ENCODE results near the gene SMIM45.

SMIM45 gene

GRCh38 chr22:41951898-41952474, at the start of gene SMIM45:
Gene SMIM45 (plus strand): TSS chr22:41952150.
- DNase-seq (ENCODE audit: low read depth, low spot score): peak; percentile 44

DNA sequence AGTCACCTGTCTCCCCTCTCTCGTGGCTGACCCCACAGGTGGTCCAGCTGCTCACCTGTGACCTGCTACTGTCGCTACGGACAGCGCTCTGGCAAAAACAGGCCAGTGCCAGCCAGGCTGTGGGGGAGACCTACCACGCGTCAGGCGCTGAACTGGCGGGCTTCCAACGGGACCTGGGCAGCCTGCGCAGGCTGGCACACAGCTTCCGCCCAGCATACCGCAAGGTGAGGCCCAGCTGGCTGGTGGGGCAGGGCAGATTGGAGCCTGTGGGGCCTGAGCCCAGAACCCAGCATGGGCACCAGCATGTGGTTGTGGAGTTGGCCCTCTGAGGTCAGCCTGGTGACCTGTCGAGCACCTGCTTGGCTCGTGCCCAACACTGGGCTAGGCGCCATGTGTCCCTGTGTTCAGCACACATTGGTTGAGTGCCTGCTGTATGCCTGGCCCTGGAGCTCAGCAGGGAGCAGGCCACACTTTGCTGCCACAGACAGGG, 49.0 kb upstream of the SMIM45 start:
- DNase-seq (ENCODE audit: low read depth, low spot score): no peak

GRCh38 chr22:41904450-41905410, 47.2 kb upstream of the SMIM45 start:
- DNase-seq (ENCODE audit: low read depth, low spot score): no peak

GRCh38 chr22:41905411-41906202, 46.3 kb upstream of the SMIM45 start:
- no peak for DNase-seq (ENCODE audit: low read depth, low spot score)

DNA sequence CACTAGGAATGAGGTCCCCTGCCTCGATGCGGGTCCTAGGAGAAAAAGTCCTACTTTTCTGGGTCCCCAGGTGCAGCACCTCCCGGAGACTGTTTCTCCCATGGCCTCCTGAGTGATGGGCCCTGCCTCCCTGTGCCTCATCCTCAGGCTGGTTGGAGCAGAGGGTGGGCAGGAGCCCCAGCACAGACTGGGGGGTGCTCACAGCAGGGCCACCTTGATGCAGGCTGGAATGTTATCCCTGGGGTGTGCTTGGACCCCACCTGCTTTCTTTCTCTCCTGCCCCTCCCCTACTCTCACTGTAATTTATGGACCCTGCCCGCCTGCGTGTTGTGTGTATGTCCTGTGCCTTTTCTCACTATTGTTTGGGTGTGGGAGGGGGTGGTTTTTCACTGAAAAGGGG, 45.1 kb upstream of the SMIM45 start:
- DNase-seq (ENCODE audit: low read depth, low spot score): no peak

DNA sequence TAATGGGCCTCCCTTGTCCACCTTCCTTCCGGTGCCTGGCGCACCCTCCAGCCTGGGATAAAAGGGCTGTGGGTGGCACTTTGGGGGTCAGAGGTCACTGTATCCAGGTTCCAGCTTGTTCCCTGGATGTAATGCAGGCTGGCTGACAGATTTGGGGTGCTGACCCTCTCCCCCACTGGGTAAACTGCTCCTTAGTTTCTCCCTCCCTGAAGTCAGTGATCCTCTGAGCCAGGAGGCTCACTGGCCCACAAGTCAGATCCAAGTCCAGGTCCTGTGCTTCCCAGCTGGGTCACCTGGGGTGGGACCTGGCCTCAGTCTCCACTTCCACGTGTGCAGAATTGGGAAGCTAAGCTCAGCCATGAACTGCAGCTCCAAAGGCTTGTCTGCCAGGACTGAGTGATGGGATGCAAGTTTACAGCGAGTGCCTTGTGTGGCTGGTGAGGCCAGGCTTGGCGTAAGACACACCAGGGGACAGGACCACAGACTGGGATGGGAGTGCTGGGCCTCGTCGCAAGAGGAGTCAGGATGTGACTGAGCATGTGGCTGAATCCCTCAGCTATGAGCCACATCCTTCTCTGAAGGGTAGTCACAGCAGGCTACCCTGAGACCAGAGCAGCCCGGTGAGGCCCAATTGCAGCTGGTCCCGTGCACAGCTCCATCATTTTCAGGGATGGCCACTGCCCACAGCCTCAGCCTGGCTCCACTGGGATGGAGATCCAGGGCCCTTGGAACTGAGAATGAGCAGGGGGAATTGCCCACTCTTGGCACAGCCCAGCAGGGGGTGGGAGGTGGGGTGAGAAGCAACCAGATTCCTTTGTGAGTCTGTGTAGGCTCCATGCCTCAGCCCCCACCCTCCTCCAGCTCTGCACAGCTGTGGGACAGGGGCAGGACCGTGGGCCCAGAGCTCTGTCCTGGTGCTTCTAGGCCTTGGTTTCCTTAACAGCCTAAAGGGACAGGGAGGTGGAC, 44.2 kb upstream of the SMIM45 start:
- no peak for DNase-seq (ENCODE audit: low read depth, low spot score)

DNA sequence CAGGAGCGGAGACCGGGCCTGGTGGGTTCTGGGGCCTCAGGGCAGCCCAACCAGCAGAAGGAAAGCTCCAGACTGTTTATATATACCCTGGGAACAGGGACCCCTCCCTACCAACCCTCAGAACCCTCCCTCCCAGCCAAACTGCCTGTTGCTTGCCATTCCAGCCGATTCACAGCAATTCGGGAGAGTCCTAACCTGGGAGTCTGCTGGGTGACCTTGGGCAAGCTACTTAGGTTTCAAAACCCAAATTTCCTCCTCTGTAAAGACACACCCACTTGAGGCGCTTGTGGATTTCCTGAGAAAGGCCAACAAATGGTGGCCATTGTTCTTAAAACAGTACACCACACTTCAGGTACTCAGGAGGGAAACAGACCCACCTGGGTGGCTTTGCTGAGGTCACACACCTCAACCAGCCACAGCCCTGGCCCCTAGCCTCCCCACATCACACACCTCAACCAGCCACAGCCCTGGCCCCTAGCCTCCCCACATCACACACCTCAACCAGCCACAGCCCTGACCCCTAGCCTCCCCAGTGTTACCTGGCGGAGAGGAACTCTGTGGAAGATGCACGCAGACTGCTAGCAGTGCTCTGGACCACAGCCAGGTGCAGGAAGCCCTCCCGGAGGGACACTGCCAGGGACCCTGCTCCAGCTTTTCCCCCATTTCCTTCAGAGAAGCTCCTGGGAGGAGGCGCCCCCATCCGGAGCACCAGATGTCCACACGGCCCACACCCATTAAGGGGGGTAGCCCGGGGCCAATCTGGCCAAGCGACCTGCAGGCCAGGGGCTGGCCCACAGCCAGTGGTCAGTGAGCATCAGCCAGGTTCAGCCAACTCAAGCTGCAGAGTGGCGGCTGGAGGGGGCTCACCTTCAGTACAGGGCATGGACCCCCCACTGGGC, 43.3 kb upstream of the SMIM45 start:
- no peak for DNase-seq (ENCODE audit: low read depth, low spot score)

DNA sequence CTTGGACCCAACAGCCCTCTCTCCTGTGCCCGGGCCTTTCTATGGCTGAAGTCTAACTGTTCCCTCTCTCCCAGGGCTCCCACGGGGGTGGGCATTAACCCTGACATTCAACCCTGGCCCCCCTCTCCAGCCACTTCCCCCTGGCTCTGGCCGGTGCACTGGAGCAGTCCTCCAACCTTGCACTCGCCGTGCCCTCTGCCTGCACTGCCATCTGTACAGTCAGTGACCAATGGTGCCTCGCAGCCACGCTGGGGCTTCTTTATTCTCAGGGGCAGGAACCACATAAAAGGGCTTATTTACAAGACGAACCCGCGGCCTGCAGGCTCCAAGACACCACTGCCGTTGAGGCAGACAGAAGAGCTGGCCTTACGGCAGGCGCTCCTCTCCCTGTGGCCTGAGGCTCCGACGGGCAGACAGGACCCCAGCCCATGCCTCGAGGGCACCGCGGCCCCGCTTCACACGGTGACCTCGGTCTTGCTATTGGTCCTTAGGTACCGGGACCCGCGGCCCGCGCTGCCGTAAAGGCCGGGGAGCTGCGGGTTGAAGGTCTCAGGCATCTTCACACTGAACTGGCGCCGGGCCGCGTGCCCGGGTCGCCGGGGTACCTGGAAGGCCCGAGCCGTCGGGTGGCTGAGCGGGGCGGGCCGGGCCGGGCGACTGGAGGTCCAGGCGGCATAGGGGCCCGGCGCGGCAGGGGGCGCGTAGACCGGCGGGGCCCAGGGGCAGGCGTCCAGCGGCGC, 42.5 kb upstream of the SMIM45 start:
- DNase-seq (ENCODE audit: low read depth, low spot score): peak; percentile 32

GRCh38 chr22:41910050-41911000, 41.6 kb upstream of the SMIM45 start:
- DNase-seq (ENCODE audit: low read depth, low spot score): peak; percentile 71

DNA sequence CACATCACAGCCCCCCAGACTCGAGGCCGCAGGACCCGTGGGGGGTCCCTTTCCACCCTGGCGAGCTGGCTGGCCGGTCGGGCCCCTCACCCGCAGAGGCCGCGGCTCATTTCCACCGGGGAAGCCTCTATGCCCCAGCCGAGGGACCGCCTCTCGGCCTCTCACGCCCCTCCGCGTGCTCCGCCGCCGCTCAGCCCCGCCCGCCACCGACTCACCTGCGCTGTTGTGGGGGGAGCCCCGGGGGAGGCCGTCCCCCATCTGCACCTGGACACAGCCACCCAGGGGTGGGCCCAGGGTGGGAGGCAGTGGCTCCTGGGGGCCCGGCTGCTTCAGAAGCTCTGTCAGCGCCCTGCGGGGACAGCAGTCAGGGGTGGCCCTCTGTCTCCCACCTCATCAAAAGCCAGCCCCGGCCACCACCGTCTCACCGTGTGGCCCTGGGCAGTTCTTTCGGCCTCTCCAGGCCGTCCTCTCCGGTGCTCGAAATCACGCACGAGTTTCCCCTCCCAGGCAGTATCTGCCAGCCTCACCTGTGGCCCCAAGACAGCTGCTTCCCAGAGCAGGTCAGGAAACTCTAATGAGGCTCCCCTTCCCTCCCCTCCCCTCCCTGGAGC, 40.8 kb upstream of the SMIM45 start:
- DNase-seq (ENCODE audit: low read depth, low spot score): no peak

- no peak for DNase-seq (ENCODE audit: low read depth, low spot score)
Observed at GRCh38 chr22:41912338-41913039, 39.5 kb upstream of the SMIM45 start.

DNA sequence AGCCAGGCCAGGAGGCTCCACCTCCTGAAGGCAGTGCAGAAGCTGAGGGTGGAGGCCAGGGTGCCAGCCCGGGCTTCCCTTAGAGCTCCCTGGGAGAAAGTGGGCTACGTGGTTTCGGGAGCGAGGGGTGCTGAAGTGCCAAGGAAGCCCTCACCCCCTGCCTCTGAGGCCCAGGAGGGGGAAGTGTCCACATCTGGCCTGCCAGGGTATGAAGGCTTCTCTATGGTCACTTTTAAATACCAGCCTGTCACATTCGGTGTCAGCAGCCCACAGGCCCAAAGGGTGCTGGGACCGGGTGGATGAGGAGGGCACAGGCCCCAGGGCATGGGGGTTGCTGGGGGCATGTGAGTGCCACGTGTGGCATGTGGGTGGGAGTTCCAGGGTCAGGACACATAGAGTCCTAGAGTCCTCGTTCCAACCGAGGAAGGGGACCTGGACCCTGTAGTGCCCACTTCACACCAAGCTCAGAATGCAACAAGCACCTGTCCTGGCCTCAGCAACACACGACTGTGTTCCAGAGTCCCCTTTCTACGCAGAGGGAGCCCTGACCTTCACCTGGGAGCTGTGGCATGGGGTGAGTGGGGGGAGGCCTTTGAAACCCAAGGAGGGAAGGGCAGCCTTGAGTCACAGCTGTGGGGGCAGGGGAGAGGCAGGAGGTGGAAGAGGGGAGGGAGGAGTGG, 38.8 kb upstream of the SMIM45 start:
- no peak for DNase-seq (ENCODE audit: low read depth, low spot score)

GRCh38 chr22:41913842-41914534, 38.0 kb upstream of the SMIM45 start:
- DNase-seq (ENCODE audit: low read depth, low spot score): peak; percentile 25

DNA sequence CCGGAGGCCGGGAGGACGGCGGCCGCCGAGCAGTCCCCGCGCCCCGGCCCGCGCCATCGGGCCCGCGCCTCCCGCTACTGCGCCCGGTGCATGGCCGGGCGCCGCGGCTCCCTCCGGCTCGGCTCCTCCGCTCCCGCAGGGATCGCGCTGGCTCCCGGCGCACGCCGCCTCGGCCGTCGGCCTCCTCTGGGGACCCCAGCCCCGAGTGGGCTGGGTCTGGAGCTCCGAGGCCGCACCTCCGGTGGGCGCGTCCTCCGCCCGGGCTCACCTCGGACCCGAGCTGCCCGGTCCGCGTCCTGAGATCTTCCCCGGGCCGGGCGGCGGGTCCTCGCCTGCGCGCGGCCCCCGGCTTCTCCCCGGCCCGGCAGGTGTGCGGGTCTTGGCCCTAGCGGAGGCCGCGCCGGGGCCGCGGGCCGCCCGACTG, 37.3 kb upstream of the SMIM45 start:
- DNase-seq (ENCODE audit: low read depth, low spot score): no peak

GRCh38 chr22:41915035-41915785, 36.7 kb upstream of the SMIM45 start, which contains the start of gene SHISA8:
Gene SHISA8 (minus strand): TSS chr22:41915074. CDS start chr22:41914667, 407 bp downstream.
- peak; percentile 71 for DNase-seq (ENCODE audit: low read depth, low spot score)
